GM21526 (cell line): ENCODE data around the gene CYTL1.
"Not testable (repeated sequence)": the region's sequence is repeated elsewhere in the genome, so short reads cannot be mapped to it uniquely, and the experiment has no call there.

ENCODE experiments used
- ATAC-seq: cut with Tn5 transposase; IDR thresholded peaks from one replicate; pipeline ENCODE4 v1.9.1; 2021; ENCODE audit warnings: moderate library complexity; ENCODE audit not compliant: unreplicated experiment, low FRiP score

CYTL1 gene

GRCh38 chr4:5034206-5034605 lies 14.9 kb upstream of the CYTL1 start:
- no peak for ATAC-seq

GRCh38 chr4:5033281-5033841 lies 14.1 kb upstream of the CYTL1 start:
- peak; percentile 70 for ATAC-seq

- ATAC-seq: no peak
Observed at GRCh38 chr4:5032813-5033212, 13.6 kb upstream of the CYTL1 start.

GRCh38 chr4:5030927-5031326 lies 11.7 kb upstream of the CYTL1 start:
- no peak for ATAC-seq

GRCh38 chr4:5030221-5030620 lies 11.0 kb upstream of the CYTL1 start:
- no peak for ATAC-seq

GRCh38 chr4:5029447-5029846 lies 10.2 kb upstream of the CYTL1 start:
- no peak for ATAC-seq

GRCh38 chr4:5028480-5028879 lies 9.2 kb upstream of the CYTL1 start:
- no peak for ATAC-seq

GRCh38 chr4:5027346-5027745 lies 8.1 kb upstream of the CYTL1 start:
- no peak for ATAC-seq

- no peak for ATAC-seq
Observed at GRCh38 chr4:5026371-5026770, 7.1 kb upstream of the CYTL1 start.

GRCh38 chr4:5024673-5025072 lies 5.4 kb upstream of the CYTL1 start:
- no peak for ATAC-seq

- ATAC-seq: no peak
Observed at GRCh38 chr4:5021546-5021945, 2.3 kb upstream of the CYTL1 start.

GRCh38 chr4:5020341-5020740 lies 1.1 kb upstream of the CYTL1 start:
- no peak for ATAC-seq

GRCh38 chr4:5019796-5020195 lies 538 bp upstream of the CYTL1 start:
- no peak for ATAC-seq

- no peak for ATAC-seq
Observed at GRCh38 chr4:5018603-5019002, 655 bp downstream of the CYTL1 start.

- ATAC-seq: no peak
Observed at GRCh38 chr4:5018096-5018495, 1.2 kb downstream of the CYTL1 start.

- ATAC-seq: no peak
Observed at GRCh38 chr4:5014007-5014682, 5.1 kb downstream of the CYTL1 start.

GRCh38 chr4:5012958-5013357 lies 6.3 kb downstream of the CYTL1 start:
- ATAC-seq: no peak

- no peak for ATAC-seq
Observed at GRCh38 chr4:5012244-5012898, 6.9 kb downstream of the CYTL1 start.

- no peak for ATAC-seq
Observed at GRCh38 chr4:5010984-5011383, 8.3 kb downstream of the CYTL1 start.

GRCh38 chr4:5009796-5010195 lies 9.5 kb downstream of the CYTL1 start:
- no peak for ATAC-seq

- ATAC-seq: not testable (repeated sequence)
Observed at GRCh38 chr4:5006932-5007331, 12.3 kb downstream of the CYTL1 start.

GRCh38 chr4:5004496-5004895 lies 14.8 kb downstream of the CYTL1 start:
- ATAC-seq: no peak
